SH-SY5Y (cell line): ENCODE results near the gene LRP2.

Source experiments
- GATA2 ChIP-seq: IDR thresholded peaks from 2 replicates; pipeline ENCODE4 v1.6.1; 2011; ENCODE audit warnings: mild to moderate bottlenecking, low read depth, low read length
- GATA3 ChIP-seq: IDR thresholded peaks from 2 replicates; pipeline ENCODE4 v1.6.1; 2011; ENCODE audit warnings: low read depth, mild to moderate bottlenecking, low read length, moderate library complexity

- TF ChIP-seq GATA2: no peak
- TF ChIP-seq GATA3: no peak
Observed at GRCh38 chr2:169160926-169161481, 201.3 kb downstream of the LRP2 start.
